ENCODE results near the gene RASAL3.

Gene RASAL3

DNA sequence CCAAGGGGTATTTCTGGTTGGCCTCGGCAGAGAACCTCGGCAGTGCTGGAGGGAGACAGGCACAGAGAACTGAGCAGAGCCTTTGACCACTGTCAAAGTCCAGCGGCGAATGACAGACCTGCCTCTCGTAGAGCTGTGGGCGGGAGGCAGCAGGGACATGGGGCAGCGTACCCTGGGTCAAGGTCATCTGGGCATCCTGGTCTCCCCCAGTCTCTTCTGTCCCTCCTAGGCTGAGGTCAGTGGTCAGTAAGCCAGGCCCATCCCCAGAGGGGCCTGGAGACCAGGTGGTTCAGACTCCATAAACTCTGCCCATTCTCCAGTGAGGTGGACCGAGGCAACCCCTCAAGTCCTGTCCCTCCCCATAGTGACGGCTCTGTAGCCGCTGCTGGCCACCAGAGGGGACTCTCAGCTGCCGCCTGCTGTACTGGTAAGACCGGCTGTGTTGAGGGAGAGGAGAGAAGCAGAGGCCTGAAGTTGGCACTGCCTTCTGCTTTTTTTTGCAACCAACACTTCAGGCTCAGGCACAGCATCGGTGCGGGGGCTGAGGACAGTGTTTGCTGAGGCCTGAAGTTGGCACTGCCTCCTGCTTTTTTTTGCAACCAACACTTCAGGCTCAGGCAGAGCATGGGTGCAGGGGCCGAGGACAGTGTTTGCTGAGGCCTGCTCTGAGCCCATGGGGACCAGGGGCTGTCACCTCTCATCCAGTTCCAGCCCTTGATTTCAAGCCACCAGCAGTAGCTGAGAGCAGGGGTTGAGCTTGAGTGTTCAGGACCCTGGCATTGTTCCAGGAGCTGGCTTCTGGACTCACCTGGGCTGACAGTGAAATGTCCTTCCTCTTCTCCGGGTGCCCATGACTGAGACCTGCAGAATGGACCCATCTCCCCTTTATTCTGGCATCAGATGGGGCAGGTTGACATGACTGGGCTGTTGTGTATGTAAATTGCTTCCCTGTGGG, 15.3 kb upstream of the RASAL3 start, which contains the start of gene PGLYRP2:
TSS of gene PGLYRP2 (minus strand) at position 111 of the 955 bp plus-strand sequence. CDS start 130 bp downstream, outside the sequence.
- no peak for TF ChIP-seq TSHZ2 (CRISPR knock-in tag; IDR thresholded peaks at IDR 0.05)
- TF ChIP-seq OSR1 (CRISPR knock-in tag; IDR thresholded peaks at IDR 0.05), result no peak
- TF ChIP-seq POU6F1 (CRISPR knock-in tag; IDR thresholded peaks at IDR 0.05; ENCODE audit: borderline replicate concordance, low read depth), result no peak
- TF ChIP-seq, protein P1, sequence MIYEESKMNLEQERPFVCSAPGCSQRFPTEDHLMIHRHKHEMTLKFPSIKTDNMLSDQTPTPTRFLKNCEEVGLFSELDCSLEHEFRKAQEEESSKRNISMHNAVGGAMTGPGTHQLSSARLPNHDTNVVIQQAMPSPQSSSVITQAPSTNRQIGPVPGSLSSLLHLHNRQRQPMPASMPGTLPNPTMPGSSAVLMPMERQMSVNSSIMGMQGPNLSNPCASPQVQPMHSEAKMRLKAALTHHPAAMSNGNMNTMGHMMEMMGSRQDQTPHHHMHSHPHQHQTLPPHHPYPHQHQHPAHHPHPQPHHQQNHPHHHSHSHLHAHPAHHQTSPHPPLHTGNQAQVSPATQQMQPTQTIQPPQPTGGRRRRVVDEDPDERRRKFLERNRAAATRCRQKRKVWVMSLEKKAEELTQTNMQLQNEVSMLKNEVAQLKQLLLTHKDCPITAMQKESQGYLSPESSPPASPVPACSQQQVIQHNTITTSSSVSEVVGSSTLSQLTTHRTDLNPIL (CRISPR knock-in tag; IDR thresholded peaks at IDR 0.05; ENCODE audit: low read depth), result no peak
- TF ChIP-seq SNAI2 (CRISPR knock-in tag; IDR thresholded peaks at IDR 0.05), result no peak
- no peak for TF ChIP-seq PPARA (CRISPR knock-in tag; IDR thresholded peaks at IDR 0.05; ENCODE audit: borderline replicate concordance)
- no peak for TF ChIP-seq ZFP30 (CRISPR knock-in tag; IDR thresholded peaks at IDR 0.05)
- TF ChIP-seq BACH2 (CRISPR knock-in tag; IDR thresholded peaks at IDR 0.05; ENCODE audit: borderline replicate concordance), result no peak
- no peak for TF ChIP-seq ZNF8 (CRISPR knock-in tag; IDR thresholded peaks at IDR 0.05)
- TF ChIP-seq ZNF565 (CRISPR knock-in tag; conservative IDR thresholded peaks at IDR 0.05; ENCODE audit: low read depth), result no peak
- no peak for TF ChIP-seq CSRNP3 (CRISPR knock-in tag; IDR thresholded peaks at IDR 0.05)
- TF ChIP-seq ZC3H10 (CRISPR knock-in tag; IDR thresholded peaks at IDR 0.05), result no peak
- no peak for TF ChIP-seq GLIS3 (CRISPR knock-in tag; IDR thresholded peaks at IDR 0.05)
- TF ChIP-seq ZNF70 (CRISPR knock-in tag; IDR thresholded peaks at IDR 0.05), result no peak
- no peak for TF ChIP-seq RARB (CRISPR knock-in tag; IDR thresholded peaks at IDR 0.05)
- no peak for TF ChIP-seq CSDC2 (CRISPR knock-in tag; IDR thresholded peaks at IDR 0.05)
- no peak for TF ChIP-seq TCF4 (CRISPR knock-in tag; IDR thresholded peaks at IDR 0.05; ENCODE audit: borderline replicate concordance)
- ATAC-seq, result peak; percentile 66

- TF ChIP-seq ESRRG (CRISPR knock-in tag; IDR thresholded peaks at IDR 0.05) (no peak), TCF4 (CRISPR knock-in tag; IDR thresholded peaks at IDR 0.05; ENCODE audit: borderline replicate concordance) (no peak), ZNF70 (CRISPR knock-in tag; IDR thresholded peaks at IDR 0.05) (no peak), PPARA (CRISPR knock-in tag; IDR thresholded peaks at IDR 0.05; ENCODE audit: borderline replicate concordance) (no peak), ARNTL (CRISPR knock-in tag; IDR thresholded peaks at IDR 0.05; ENCODE audit: borderline replicate concordance, low read depth) (no peak), CSDC2 (CRISPR knock-in tag; IDR thresholded peaks at IDR 0.05) (no peak), ZNF8 (CRISPR knock-in tag; IDR thresholded peaks at IDR 0.05) (no peak), PATZ1 (CRISPR knock-in tag; IDR thresholded peaks at IDR 0.05; ENCODE audit: borderline replicate concordance) (no peak), TOX (CRISPR knock-in tag; IDR thresholded peaks at IDR 0.05; ENCODE audit: borderline replicate concordance) (no peak), ZNF565 (CRISPR knock-in tag; conservative IDR thresholded peaks at IDR 0.05; ENCODE audit: low read depth) (no peak), RARB (CRISPR knock-in tag; IDR thresholded peaks at IDR 0.05) (no peak), BACH2 (CRISPR knock-in tag; IDR thresholded peaks at IDR 0.05; ENCODE audit: borderline replicate concordance) (no peak), ISL1 (CRISPR knock-in tag; IDR thresholded peaks at IDR 0.05) (no peak), ZFP3 (CRISPR knock-in tag; IDR thresholded peaks at IDR 0.05) (no peak)
- TF ChIP-seq, protein P1 (CRISPR knock-in tag; IDR thresholded peaks at IDR 0.05; ENCODE audit: low read depth), result no peak
These were observed 12.0 kb upstream of the RASAL3 start for GRCh38 chr19:15476325-15476724.

More at GRCh38 chr19:15476325-15476724, 12.0 kb upstream of the RASAL3 start:
- no peak for ATAC-seq
